H1 (cell line): ENCODE results near the gene ARHGDIG. TPM values are rescaled to one million over a fixed set of nuclear protein-coding genes. Genes with fewer than 3 reads are reported as not detected.

Source experiments
- CTCF ChIA-PET: fragments of 300-600 bp; sonication (Branson Sonifier 250); formaldehyde crosslinking; loops from one replicate; lab custom pipeline; 2021; ENCODE audit not compliant: partially characterized antibody; lab: Charles Lee
- POLR2A ChIA-PET: fragments of 300-600 bp; sonication (Branson Sonifier 250); formaldehyde crosslinking; loops from one replicate; lab custom pipeline; 2021; ENCODE audit warnings: inconsistent platforms; ENCODE audit not compliant: partially characterized antibody; lab: Charles Lee
- DNase-seq, 2 experiments: peaks; one replicate each; pipeline versions ENCODE4 v3.0.0 to v3.0.0-alpha.2; 2010 to 2022; ENCODE audit warnings: low spot score in 2 of 2, low read depth in 1 of 2, mixed read lengths in 1 of 2
- FAIRE-seq: peaks from 2 replicates; lab custom pipeline; 2011; peaks lifted over from hg19 to GRCh38; lab: Jason Lieb, UNC
- H2AFZ ChIP-seq: 2 replicates; pipeline ENCODE4 v1.8.1; 2012; ENCODE audit warnings: low read length, inconsistent platforms
- H2AK5ac ChIP-seq: 2 replicates; pipeline ENCODE4 v1.6.1; 2013; ENCODE audit warnings: low read depth, low read length
- H2BK120ac ChIP-seq: replicated peaks from 2 replicates; pipeline ENCODE3; 2013; ENCODE audit warnings: low read depth, low read length, inconsistent platforms
- H2BK12ac ChIP-seq: 2 replicates; pipeline ENCODE4 v1.6.1; 2013; ENCODE audit warnings: low read depth, low read length
- H2BK15ac ChIP-seq: 2 replicates; pipeline ENCODE4 v1.6.1; 2013; ENCODE audit warnings: low read length
- H2BK20ac ChIP-seq: 2 replicates; pipeline ENCODE4 v1.6.1; 2013; ENCODE audit warnings: low read length
- H2BK5ac ChIP-seq: 2 replicates; pipeline ENCODE4 v1.6.1; 2013; ENCODE audit warnings: low read depth, low read length
- H3K14ac ChIP-seq: 2 replicates; pipeline ENCODE4 v1.6.1; 2013; ENCODE audit warnings: inconsistent platforms; ENCODE audit not compliant: insufficient read length
- H3K18ac ChIP-seq: 2 replicates; pipeline ENCODE4 v1.6.1; 2013; ENCODE audit warnings: low read length; ENCODE audit errors: extremely low read depth
- H3K23ac ChIP-seq: 2 replicates; pipeline ENCODE4 v1.6.1; 2013; ENCODE audit warnings: inconsistent platforms; ENCODE audit not compliant: insufficient read length
- H3K23me2 ChIP-seq: 2 replicates; pipeline ENCODE4 v1.6.1; 2013; ENCODE audit warnings: low read depth, low read length
- H3K27ac ChIP-seq: 2 replicates; pipeline ENCODE4 v1.6.1; 2011; ENCODE audit warnings: low read depth, low read length, inconsistent platforms
- H3K27me3 ChIP-seq, 4 experiments: replicated peaks in 1 of 4; 1 replicate in 1 of 4; 2 replicates in 3 of 4; pipeline versions ENCODE4 v1.6.1 to v1.8.1; 2011 to 2013; ENCODE audit warnings: low read length in 3 of 4, mild to moderate bottlenecking in 3 of 4, inconsistent platforms in 2 of 4, mixed read lengths in 2 of 4, moderate library complexity in 1 of 4; ENCODE audit not compliant: control insufficient read depth in 3 of 4, insufficient read depth in 3 of 4; ENCODE audit errors: extremely low read depth in 1 of 4
- H3K36me3 ChIP-seq, 4 experiments: 2 replicates each; pipeline versions ENCODE4 v1.6.1 to v1.8.1; 2011 to 2013; ENCODE audit warnings: mild to moderate bottlenecking in 4 of 4, low read length in 3 of 4, moderate library complexity in 2 of 4, control low read depth in 1 of 4, inconsistent platforms in 1 of 4; ENCODE audit not compliant: insufficient read depth in 4 of 4, control insufficient read depth in 2 of 4
- H3K4ac ChIP-seq: replicated peaks from 2 replicates; pipeline ENCODE3; 2013; ENCODE audit warnings: low read length, low read depth, mixed read lengths, inconsistent platforms; ENCODE audit not compliant: insufficient read length
- H3K4me1 ChIP-seq, 4 experiments: replicated peaks in 1 of 4; 1 replicate in 1 of 4; 2 replicates in 3 of 4; pipeline versions ENCODE4 v1.6.1 to v1.8.1; 2011 to 2013; ENCODE audit warnings: low read length in 3 of 4, inconsistent platforms in 2 of 4, mixed read lengths in 1 of 4; ENCODE audit not compliant: insufficient read depth in 4 of 4, control insufficient read depth in 3 of 4
- H3K4me2 ChIP-seq, 2 experiments: 2 replicates each; pipeline versions ENCODE4 v1.6.1 to v1.8.1; 2011 to 2013; ENCODE audit warnings: low read depth in 2 of 2, low read length in 2 of 2, control low read depth in 1 of 2, inconsistent platforms in 1 of 2, mild to moderate bottlenecking in 1 of 2; ENCODE audit not compliant: insufficient read depth in 1 of 2
- H3K4me3 ChIP-seq, 4 experiments: fragments of 200-600, 300-600 bp in 1 of 4; sonication (generic), shearing (Covaris generic), sonication (Bioruptor Twin) in 1 of 4; 2 replicates each; pipeline versions ENCODE4 v1.5.1 to v1.8.1; 2011 to 2016; ENCODE audit warnings: low read length in 4 of 4, low read depth in 3 of 4, control low read depth in 2 of 4, inconsistent platforms in 2 of 4, mild to moderate bottlenecking in 2 of 4, mixed read lengths in 1 of 4, moderate library complexity in 1 of 4; ENCODE audit not compliant: insufficient read depth in 2 of 4; ENCODE audit errors: extremely low read depth in 1 of 4
- H3K56ac ChIP-seq: replicated peaks from 2 replicates; pipeline ENCODE3; 2013; ENCODE audit warnings: low read depth, mild to moderate bottlenecking, mixed read lengths, low read length, inconsistent platforms; ENCODE audit not compliant: insufficient read length
- H3K79me1 ChIP-seq: 2 replicates; pipeline ENCODE4 v1.6.1; 2013; ENCODE audit warnings: low read depth, low read length, control low read depth
- H3K79me2 ChIP-seq, 2 experiments: 2 replicates each; pipeline versions ENCODE4 v1.6.1 to v1.8.1; 2012 to 2013; ENCODE audit warnings: low read length in 2 of 2, mild to moderate bottlenecking in 2 of 2, inconsistent platforms in 1 of 2; ENCODE audit not compliant: insufficient read depth in 2 of 2, control insufficient read depth in 1 of 2
- H3K9ac ChIP-seq, 4 experiments: replicated peaks in 1 of 4; 1 replicate in 1 of 4; 2 replicates in 3 of 4; pipeline versions ENCODE4 v1.6.1 to v1.8.1; 2011 to 2013; ENCODE audit warnings: low read depth in 3 of 4, low read length in 3 of 4, control low read depth in 2 of 4, mild to moderate bottlenecking in 2 of 4, moderate library complexity in 2 of 4, inconsistent platforms in 1 of 4; ENCODE audit errors: extremely low read depth in 1 of 4
- H3K9me3 ChIP-seq, 2 experiments: 2 replicates each; pipeline versions ENCODE4 v1.6.1 to v1.8.1; 2012 to 2013; ENCODE audit warnings: mild to moderate bottlenecking in 2 of 2, moderate library complexity in 2 of 2, control low read depth in 1 of 2, inconsistent platforms in 1 of 2, low read depth in 1 of 2, low read length in 1 of 2, mixed read lengths in 1 of 2; ENCODE audit not compliant: insufficient read depth in 2 of 2
- H4K20me1 ChIP-seq, 2 experiments: replicated peaks in 1 of 2; 2 replicates each; pipeline versions ENCODE3 to v1.8.1; 2011 to 2013; ENCODE audit warnings: inconsistent platforms in 2 of 2, low read length in 2 of 2, mild to moderate bottlenecking in 1 of 2; ENCODE audit not compliant: insufficient read depth in 2 of 2, control insufficient read depth in 1 of 2
- H4K5ac ChIP-seq: 2 replicates; pipeline ENCODE4 v1.6.1; 2013; ENCODE audit warnings: low read length, low read depth, mixed read lengths, inconsistent platforms; ENCODE audit not compliant: insufficient read length
- H4K8ac ChIP-seq: 2 replicates; pipeline ENCODE4 v1.8.0; 2013; ENCODE audit warnings: mild to moderate bottlenecking, moderate library complexity, low read length, inconsistent platforms; ENCODE audit not compliant: insufficient read depth; ENCODE audit errors: extremely low read depth
- H4K91ac ChIP-seq: replicated peaks from 2 replicates; pipeline ENCODE3; 2013; ENCODE audit warnings: low read length, mixed read lengths, inconsistent platforms; ENCODE audit not compliant: insufficient read length
- FOSL1 ChIP-seq: IDR thresholded peaks from 2 replicates; pipeline ENCODE4 v1.6.1; 2011; ENCODE audit warnings: mild to moderate bottlenecking, low read depth, low read length, moderate library complexity; ENCODE audit not compliant: insufficient read depth
- POLR2A ChIP-seq, 2 experiments: IDR thresholded peaks; 1 replicate in 1 of 2; 2 replicates in 1 of 2; pipeline ENCODE4 v1.6.1; 2011; ENCODE audit warnings: low read depth in 2 of 2, low read length in 2 of 2, mild to moderate bottlenecking in 2 of 2; ENCODE audit errors: control extremely low read depth in 1 of 2
- TCF12 ChIP-seq: IDR thresholded peaks from 2 replicates; pipeline ENCODE4 v1.6.1; 2011; ENCODE audit warnings: low read depth, mild to moderate bottlenecking, low read length
- ZNF274 ChIP-seq: IDR thresholded peaks from 2 replicates; pipeline ENCODE4 v1.7.0; 2012; ENCODE audit warnings: low read length, borderline replicate concordance; ENCODE audit errors: extremely low read depth
- WGBS, 2 experiments: shearing (Covaris generic) in 1 of 2; methylation state at CpG; one replicate each; pipeline versions ENCODE4 v1.1.6 to v1.1.7; 2013 to 2015; ENCODE audit warnings: low lambda C conversion rate in 2 of 2, mixed read lengths in 2 of 2, inconsistent platforms in 1 of 2, low coverage in 1 of 2, missing lambda C conversion rate in 1 of 2; ENCODE audit not compliant: insufficient replicate concordance in 2 of 2, insufficient coverage in 1 of 2, insufficient read length in 1 of 2; ENCODE audit errors: extremely low coverage in 1 of 2, missing lambda C conversion rate in 1 of 2; 5-methylcytosine and 5-hydroxymethylcytosine counted together
- polyA plus RNA-seq, 7 experiments: library from polyadenylated mRNA; depleted of rRNA in 3 of 7; stranded (reverse) in 5 of 7; unstranded in 2 of 7; fragments of >200 nt in 5 of 7; fragments of 200-250 nt in 2 of 7; gene quantifications; 1 replicate in 5 of 7; 2 replicates in 1 of 7; 4 replicates in 1 of 7; pipeline versions ENCODE4 v1.2.1 to v1.2.3, GENCODE V29; 2011 to 2013; ENCODE audit warnings: missing spikeins in 2 of 7, mixed read lengths in 2 of 7
- total RNA-seq: library from RNA; stranded (reverse); fragmentation: NEBNext Ultra II Directional; extraction: Animal tissue kit (Norgen Biotek cat#: 25700); gene quantifications from 2 replicates; pipeline ENCODE4 v1.2.1, GENCODE V29; 2021
- TF ChIP-seq, protein P1 (sequence below): IDR thresholded peaks from 2 replicates; pipeline ENCODE4 v1.6.1; 2011; ENCODE audit warnings: low read length, improper control_type of control experiment

Gene ARHGDIG
- total and polyA plus RNA-seq, 2 of the 8 experiments (the other 6 are each of a cell fraction or from before 2014, with no cell fraction given) = 1.2 to 2.9 TPM

DNA sequence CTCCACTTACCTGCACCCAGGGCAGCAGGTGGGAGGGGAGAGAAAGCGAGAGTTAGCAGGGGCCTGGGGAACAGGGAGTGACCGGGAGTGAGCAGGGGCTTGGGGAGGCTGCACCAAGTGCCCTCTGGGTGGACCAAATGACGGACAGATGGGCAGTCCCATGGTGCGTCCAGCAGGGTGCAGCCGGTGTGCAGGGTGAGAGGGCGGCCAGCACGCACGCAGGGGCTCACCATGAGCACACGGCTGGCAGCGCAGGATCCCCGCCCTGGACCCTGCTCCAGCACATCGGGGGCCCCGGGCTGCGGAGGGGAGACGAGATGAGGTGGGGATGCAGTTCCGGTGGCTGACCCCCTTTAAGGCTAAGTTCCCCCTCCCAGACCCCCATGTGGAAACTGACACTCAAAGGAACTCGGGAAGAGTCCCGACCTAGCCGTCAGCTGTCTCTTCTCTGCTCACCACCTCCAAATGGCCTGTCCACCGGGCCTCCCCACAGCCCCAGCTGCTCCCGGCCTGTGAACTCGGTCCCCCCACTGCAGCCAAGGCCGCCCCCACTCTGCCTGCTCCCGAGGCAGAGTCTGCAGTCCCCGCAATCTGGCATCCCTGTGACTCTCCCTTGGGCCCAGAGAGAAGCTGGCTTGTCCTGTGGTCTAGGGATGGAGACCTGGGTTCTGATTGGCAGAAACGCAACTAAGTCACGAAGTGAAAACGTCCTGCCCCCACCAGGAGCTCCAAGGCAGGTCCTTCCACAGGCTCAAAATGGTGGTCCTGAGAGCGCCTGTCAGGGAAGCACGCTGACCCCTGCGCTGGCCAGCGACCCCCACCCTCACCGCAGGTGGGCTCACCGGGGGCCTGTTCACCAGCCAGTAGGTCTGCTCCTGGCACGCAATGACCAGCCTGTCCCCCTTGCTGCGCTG, 7.5 kb upstream of the ARHGDIG start:
- Histone ChIP-seq H3K79me2 (no peaks in the 10 kb centered on the region), H2BK12ac (no peak overlapping the region), H3K23me2 (peaks cover 5% of the 10 kb centered on the region; the same call in 1 of the 2 replicates), H3K9ac (no peak overlapping the region), H3K14ac (no peak overlapping the region), H3K23ac (no peak overlapping the region), H2BK20ac (no peak overlapping the region), H2AK5ac (no peak overlapping the region), H3K36me3 (no peaks in the 10 kb centered on the region), H2AFZ (no peak overlapping the region), H3K56ac (no peak overlapping the region), H4K5ac (no peak overlapping the region), H3K9me3 (no peaks in the 10 kb centered on the region), H2BK5ac (no peak overlapping the region), H2BK120ac (no peak overlapping the region), H3K4me2 (no peak overlapping the region), H3K27me3 (peaks cover 7 to 26% (median 22%) of the 10 kb centered on the region in 4 experiments; a peak in 6 of 7 replicates), H3K4me1 (peaks cover 0 to 6% (median 4%) of the 10 kb centered on the region in 4 experiments; a peak in 4 of 7 replicates), H4K91ac (no peak overlapping the region), H4K8ac (no peak overlapping the region), H3K18ac (no peak overlapping the region), H3K27ac (no peak overlapping the region), H2BK15ac (no peak overlapping the region), H3K4ac (no peak overlapping the region), H4K20me1 (peaks cover 0 to 4% of the 10 kb centered on the region in 2 experiments), H3K4me3 (no peak overlapping the region), H3K79me1 (no peaks in the 10 kb centered on the region)
- ChIA-PET CTCF (interaction anchor here (1.2 kb wide), 1 partner anchor 207 kb away, joined by 3 read pairs; no protein-coding TSS in a partner anchor), POLR2A (interaction anchor here (0.9 kb wide), 1 partner anchor 43 kb away, joined by 4 read pairs; the partner anchor contains the start of gene LUC7L)
- FAIRE-seq (no peak), DNase-seq (no peak)
- 91% methylated on average over 27 of the region's 36 CpGs; no CpG with 5 or more reads in 1 of the 2 experiments for WGBS, 2 experiments
- TF ChIP-seq ZNF274 (no peak), FOSL1 (no peak), POLR2A (IDR thresholded peaks at IDR 0.05; ENCODE audit: control extremely low read depth in 1 of 2, low read depth in 2 of 2, low read length in 2 of 2) (no peak), TCF12 (no peak)
- TF ChIP-seq, protein P1, sequence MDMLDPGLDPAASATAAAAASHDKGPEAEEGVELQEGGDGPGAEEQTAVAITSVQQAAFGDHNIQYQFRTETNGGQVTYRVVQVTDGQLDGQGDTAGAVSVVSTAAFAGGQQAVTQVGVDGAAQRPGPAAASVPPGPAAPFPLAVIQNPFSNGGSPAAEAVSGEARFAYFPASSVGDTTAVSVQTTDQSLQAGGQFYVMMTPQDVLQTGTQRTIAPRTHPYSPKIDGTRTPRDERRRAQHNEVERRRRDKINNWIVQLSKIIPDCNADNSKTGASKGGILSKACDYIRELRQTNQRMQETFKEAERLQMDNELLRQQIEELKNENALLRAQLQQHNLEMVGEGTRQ = no peak
